Large intestine (tissue), 3 donors: ENCODE data around the gene TSPAN16. TPM values are rescaled to one million over a fixed set of nuclear protein-coding genes. Genes with fewer than 3 reads are reported as not detected.

ENCODE experiments used
- DNase-seq, 2 donors: peaks; one replicate each; pipeline versions ENCODE4 v3.0.0 to v3.0.0-alpha.2; 2013
- H3K27ac ChIP-seq: one replicate; pipeline ENCODE4 v1.5.1; 2013; ENCODE audit warnings: low read length
- H3K27me3 ChIP-seq: 2 replicates; pipeline ENCODE4 v1.6.1; 2013; ENCODE audit warnings: low read length; ENCODE audit not compliant: control insufficient read depth, insufficient read depth
- H3K36me3 ChIP-seq: 2 replicates; pipeline ENCODE4 v1.6.1; 2013; ENCODE audit warnings: low read length; ENCODE audit not compliant: control insufficient read depth, insufficient read depth
- H3K4me1 ChIP-seq: one replicate; pipeline ENCODE4 v1.6.1; 2013; ENCODE audit warnings: low read length; ENCODE audit not compliant: control insufficient read depth, insufficient read depth
- H3K4me3 ChIP-seq: one replicate; pipeline ENCODE4 v1.5.1; 2013; ENCODE audit warnings: low read length
- H3K9me3 ChIP-seq: one replicate; pipeline ENCODE4 v1.6.1; 2013; ENCODE audit warnings: mild to moderate bottlenecking, low read depth, low read length, moderate library complexity; ENCODE audit not compliant: control insufficient read depth
- WGBS: methylation state at CpG from one replicate; pipeline ENCODE4 v1.1.5; 2013; ENCODE audit warnings: low lambda C conversion rate; ENCODE audit not compliant: insufficient coverage; 5-methylcytosine and 5-hydroxymethylcytosine counted together
- polyA plus RNA-seq: library from polyadenylated mRNA; unstranded; fragments of 120-200 nt; gene quantifications from one replicate; pipeline ENCODE4 v1.2.1, GENCODE V29; 2013

TSPAN16 gene
- polyA plus RNA-seq, 1 donor = not detected

DNA sequence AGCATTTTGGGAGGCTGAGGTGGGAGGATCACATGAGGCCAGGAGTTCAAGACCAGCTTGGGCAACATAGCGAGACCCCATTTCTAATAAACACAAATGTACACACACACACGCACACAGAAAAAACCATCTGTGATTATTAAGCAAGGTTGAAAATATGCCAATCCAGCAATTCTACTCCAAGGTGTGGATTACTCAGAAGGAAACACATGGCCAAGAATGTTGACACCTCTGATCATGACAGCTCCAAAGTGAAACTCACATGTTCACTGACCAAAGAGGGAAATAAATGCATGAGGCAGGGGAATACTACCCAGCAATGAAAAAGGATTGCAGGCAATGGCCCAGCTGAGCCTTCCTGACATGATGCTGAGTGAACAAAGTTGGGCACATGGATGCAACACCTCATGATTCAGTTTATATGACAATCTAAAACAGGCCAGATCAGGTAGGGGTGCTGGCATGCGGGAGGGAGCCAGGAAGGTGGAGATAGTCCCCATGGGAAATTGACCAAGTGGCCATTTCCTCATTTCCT lies 38.0 kb upstream of the TSPAN16 start:
- peaks cover 2% of the 10 kb centered on the region for H3K36me3 ChIP-seq
- WGBS = no CpG with 5 or more reads among the region's 3 CpGs
- H3K27ac ChIP-seq = no peak overlapping the region
- H3K9me3 ChIP-seq = no peaks in the 10 kb centered on the region
- peaks cover 16% of the 10 kb centered on the region for H3K4me1 ChIP-seq
- H3K4me3 ChIP-seq = no peak overlapping the region
- no peaks in the 10 kb centered on the region for H3K27me3 ChIP-seq
- DNase-seq = peak in 1 of 2 donors; percentile 3

GRCh38 chr19:11260996-11261395 lies 35.0 kb upstream of the TSPAN16 start:
- peaks cover 35% of the 10 kb centered on the region for H3K4me1 ChIP-seq
- no peaks in the 10 kb centered on the region for H3K27me3 ChIP-seq
- H3K9me3 ChIP-seq = no peaks in the 10 kb centered on the region
- H3K36me3 ChIP-seq = no peaks in the 10 kb centered on the region
- H3K4me3 ChIP-seq = peak overlapping the region; percentile 89
- DNase-seq = peak in 1 of 2 donors; percentile 16
- peak overlapping the region; percentile 46 for H3K27ac ChIP-seq
- WGBS = no CpG with 5 or more reads among the region's 5 CpGs

GRCh38 chr19:11261431-11261970 lies 34.5 kb upstream of the TSPAN16 start:
- Histone ChIP-seq H3K27ac (peak overlapping the region; percentile 46), H3K4me1 (peaks cover 35% of the 10 kb centered on the region), H3K4me3 (peak overlapping the region; percentile 89), H3K9me3 (no peaks in the 10 kb centered on the region), H3K27me3 (no peaks in the 10 kb centered on the region), H3K36me3 (no peaks in the 10 kb centered on the region)
- peak in 1 of 2 donors; percentile 44 for DNase-seq
- no CpG with 5 or more reads among the region's 18 CpGs for WGBS

DNA sequence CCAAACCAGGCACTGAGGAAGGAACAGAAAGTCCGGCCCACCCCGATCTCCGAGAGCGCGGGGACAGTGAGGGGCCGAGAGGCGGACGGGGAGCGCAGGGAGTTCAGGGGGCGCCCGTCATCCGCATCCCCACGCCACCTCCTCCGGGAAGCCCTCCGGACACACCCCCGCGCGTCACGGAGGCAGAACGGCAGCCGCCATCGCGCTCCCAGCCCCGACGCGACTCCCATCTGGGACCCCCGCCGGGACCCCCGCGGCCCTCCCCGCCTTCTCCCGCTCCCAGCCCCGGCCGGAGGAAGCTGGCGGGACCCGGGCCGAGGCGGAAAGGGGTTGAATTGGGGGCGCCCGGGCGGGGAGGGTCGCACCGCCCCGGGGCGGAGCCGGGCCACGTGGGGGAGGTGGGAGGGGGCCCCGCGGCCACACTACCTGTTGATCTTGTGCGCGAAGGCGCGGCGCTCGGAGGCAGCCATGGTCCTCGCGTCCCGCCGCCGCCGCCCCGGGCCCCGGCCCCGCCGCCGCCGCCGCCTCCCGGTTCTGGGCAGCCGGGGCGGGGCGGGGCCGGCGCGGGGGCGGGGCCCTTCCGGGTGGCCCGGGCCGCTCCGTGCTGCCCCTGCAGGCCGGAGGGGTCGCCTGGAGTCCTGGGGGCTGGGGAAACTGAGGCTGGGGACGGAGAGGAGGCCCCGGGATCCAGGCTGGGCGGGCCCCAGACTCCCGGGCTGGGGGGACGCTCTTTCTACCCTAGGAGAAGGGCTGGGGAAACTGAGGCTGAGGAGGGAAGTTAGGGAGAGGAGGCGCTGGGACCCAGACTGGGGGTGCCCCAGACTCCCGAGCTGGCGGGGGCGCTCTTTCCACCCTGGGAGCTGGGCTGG lies 33.8 kb upstream of the TSPAN16 start, which contains the start of gene DOCK6:
TSS of gene DOCK6 (minus strand) at position 554 of the 869 bp plus-strand sequence. CDS start at position 470, 84 bp downstream.
- peak within 1 kb of the TSS; percentile 46 for H3K27ac ChIP-seq
- H3K27me3 ChIP-seq = no peaks in the 10 kb centered on the region
- WGBS = no CpG with 5 or more reads among the region's 91 CpGs
- no peaks in the 10 kb centered on the region for H3K9me3 ChIP-seq
- peak within 1 kb of the TSS; percentile 89 for H3K4me3 ChIP-seq
- DNase-seq = peak in 1 of 2 donors; percentile 43
- H3K36me3 ChIP-seq = no peaks in the 10 kb centered on the region
- peaks cover 39% of the 10 kb centered on the region for H3K4me1 ChIP-seq

GRCh38 chr19:11263726-11264125 lies 32.2 kb upstream of the TSPAN16 start:
- Histone ChIP-seq H3K27ac (no peak overlapping the region), H3K4me3 (no peak overlapping the region), H3K27me3 (no peaks in the 10 kb centered on the region), H3K9me3 (no peaks in the 10 kb centered on the region), H3K4me1 (peaks cover 39% of the 10 kb centered on the region), H3K36me3 (no peaks in the 10 kb centered on the region)
- 88% methylated on average over 1 of the region's 6 CpGs for WGBS
- no peak for DNase-seq

DNA sequence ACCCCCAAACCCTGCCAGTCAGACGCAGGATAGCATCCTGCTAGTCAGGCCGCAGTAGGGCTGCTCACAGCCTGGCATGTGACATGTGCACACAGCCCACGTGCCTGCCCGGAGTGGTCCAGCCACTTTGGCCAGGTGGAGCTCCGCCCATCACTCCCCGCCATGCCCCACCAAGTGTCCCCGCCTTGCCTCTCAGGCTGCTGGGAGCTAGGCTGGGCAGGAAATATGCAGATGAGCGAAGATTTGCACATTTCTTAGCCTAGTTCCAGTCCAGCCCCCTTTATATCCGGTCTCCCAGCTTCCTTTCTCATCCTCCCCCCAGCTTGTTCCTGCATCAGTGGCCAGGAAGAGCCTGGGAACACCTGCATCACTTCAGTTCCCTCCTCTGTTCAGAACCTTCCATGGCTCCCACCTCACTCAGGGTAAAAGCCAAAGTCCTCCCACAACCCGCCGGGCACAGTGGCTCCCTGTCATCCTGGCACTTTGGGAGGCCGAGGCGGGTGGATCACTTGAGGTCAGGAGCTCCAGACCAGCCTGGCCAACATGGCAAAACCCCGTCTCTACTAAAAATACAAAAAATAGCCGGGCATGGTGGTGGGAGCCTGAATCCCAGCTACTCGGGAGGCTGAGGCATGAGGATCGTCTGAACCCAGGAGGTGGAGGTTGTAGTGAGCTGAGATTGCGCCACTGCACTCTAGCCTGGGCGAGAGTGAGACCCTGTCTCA lies 31.3 kb upstream of the TSPAN16 start:
- Histone ChIP-seq H3K36me3 (no peaks in the 10 kb centered on the region), H3K9me3 (no peaks in the 10 kb centered on the region), H3K4me1 (peaks cover 39% of the 10 kb centered on the region), H3K27ac (peak overlapping the region; percentile 96), H3K27me3 (no peaks in the 10 kb centered on the region), H3K4me3 (no peak overlapping the region)
- WGBS = no CpG with 5 or more reads among the region's 19 CpGs
- DNase-seq = peak; percentile 82 to 92

DNA sequence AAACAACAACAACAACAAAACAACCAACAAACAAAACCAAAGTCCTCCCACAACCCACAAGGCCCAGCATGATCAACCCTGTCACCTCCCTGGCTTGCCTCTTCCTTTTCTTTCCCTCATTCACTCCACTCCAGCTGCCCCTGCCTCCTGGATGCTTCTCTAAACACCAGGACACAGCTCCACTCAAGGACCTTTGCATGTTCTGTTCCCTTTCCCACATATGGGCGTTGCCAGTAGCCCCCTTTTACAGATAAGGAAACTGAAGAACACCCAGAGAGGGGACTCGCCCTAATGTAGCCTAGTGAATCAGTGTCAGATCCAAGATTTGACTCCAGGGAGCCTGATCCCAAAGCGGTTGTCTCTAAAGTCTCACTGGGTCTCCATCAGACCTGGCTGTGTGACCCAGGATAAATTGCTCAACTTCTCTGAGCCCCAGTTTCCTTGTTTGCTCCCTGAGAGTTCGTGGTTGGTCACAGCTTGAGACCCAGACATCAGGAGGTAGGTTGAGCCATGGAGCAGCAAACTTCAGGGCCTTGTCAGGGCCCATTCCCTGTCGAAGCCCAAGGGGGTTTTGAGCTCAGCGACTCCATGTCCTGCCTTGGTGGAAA lies 30.7 kb upstream of the TSPAN16 start:
- H3K4me3 ChIP-seq = no peak overlapping the region
- no peaks in the 10 kb centered on the region for H3K9me3 ChIP-seq
- peak overlapping the region; percentile 96 for H3K27ac ChIP-seq
- no peak for DNase-seq
- WGBS = no CpG with 5 or more reads among the region's 6 CpGs
- H3K4me1 ChIP-seq = peaks cover 39% of the 10 kb centered on the region
- no peaks in the 10 kb centered on the region for H3K27me3 ChIP-seq
- H3K36me3 ChIP-seq = no peaks in the 10 kb centered on the region

DNA sequence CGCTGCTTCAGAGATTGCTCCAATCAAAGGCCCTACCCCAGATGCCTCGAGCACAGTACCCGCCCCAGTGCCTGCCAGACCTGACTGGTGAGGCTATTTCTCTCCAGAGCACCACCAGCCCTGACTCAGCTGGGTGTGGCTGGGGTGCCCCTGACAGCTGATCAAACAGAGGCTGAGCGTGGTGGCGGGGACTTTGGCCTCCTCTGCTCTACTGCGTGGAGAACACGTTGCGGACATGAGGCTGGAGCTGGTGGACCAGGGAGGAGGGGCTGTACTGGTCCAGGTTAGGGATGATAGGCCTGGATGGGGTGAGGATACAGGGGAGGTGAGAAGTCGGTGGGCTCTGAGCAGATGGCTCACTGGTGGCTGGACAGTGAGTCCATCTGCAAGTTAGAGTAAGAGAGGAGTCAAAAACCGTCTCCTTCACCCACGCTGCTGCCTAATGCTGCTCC lies 30.1 kb upstream of the TSPAN16 start:
- Histone ChIP-seq H3K27me3 (no peaks in the 10 kb centered on the region), H3K4me3 (no peak overlapping the region), H3K36me3 (no peaks in the 10 kb centered on the region), H3K27ac (peak overlapping the region; percentile 96), H3K4me1 (peaks cover 39% of the 10 kb centered on the region), H3K9me3 (no peaks in the 10 kb centered on the region)
- no CpG with 5 or more reads among the region's 11 CpGs for WGBS
- peak; percentile 97 to 99 for DNase-seq

GRCh38 chr19:11267316-11268085 lies 28.5 kb upstream of the TSPAN16 start:
- no peak overlapping the region for H3K27ac ChIP-seq
- H3K27me3 ChIP-seq = no peaks in the 10 kb centered on the region
- 100% methylated on average over 3 of the region's 10 CpGs for WGBS
- no peaks in the 10 kb centered on the region for H3K9me3 ChIP-seq
- no peak overlapping the region for H3K4me3 ChIP-seq
- DNase-seq = no peak
- peaks cover 32% of the 10 kb centered on the region for H3K4me1 ChIP-seq
- H3K36me3 ChIP-seq = no peaks in the 10 kb centered on the region
